DMS114 treated with DMSO at 0.1 percent for 48 hours (cell line): ENCODE measurements around the gene VAV2.

Experiments used
- DNase-seq: peaks from one replicate; lab custom pipeline; 2025; ENCODE audit not compliant: unreplicated experiment; lab: John Stamatoyannopoulos, UW

The VAV2 gene

DNA sequence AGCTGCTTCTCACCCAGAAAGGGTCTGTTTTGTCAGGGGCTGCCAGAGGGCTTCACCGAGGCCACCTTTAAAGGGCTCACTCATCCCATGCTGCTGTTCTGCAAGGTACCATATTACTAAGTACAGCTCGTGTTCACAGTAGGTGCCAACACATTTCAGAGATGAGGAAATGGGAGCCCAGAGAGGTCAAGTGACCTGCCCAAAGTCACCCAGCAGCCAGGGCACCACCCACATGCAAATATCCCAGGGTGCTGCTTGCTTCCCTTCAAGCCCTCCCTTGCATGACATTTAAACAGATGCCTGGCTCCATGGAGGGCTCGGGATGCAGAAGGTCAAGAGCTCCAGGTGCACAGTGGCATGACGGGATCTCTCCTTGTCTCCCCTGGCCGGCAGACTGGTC is 130.4 kb downstream of the VAV2 start:
- no peak for DNase-seq

DNA sequence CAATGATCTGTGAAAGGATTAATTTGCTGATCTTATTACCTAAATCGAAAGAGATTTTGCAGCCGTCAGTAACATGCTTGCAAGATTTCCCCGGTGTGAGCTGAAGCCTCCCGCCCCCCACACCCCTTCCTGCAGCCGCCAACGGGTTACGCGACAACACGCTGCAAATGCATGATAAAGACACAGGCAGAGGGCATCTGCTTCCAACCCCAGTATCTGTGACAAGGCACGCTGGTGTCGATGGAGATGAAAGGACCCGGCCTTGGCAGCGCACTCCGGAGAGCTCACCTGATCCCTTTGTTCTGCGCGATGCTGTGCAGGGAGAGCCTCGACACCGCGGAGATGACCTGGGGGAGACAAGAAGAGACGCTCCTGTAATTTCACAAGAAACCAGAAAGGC is 131.0 kb downstream of the VAV2 start:
- DNase-seq = no peak

DNA sequence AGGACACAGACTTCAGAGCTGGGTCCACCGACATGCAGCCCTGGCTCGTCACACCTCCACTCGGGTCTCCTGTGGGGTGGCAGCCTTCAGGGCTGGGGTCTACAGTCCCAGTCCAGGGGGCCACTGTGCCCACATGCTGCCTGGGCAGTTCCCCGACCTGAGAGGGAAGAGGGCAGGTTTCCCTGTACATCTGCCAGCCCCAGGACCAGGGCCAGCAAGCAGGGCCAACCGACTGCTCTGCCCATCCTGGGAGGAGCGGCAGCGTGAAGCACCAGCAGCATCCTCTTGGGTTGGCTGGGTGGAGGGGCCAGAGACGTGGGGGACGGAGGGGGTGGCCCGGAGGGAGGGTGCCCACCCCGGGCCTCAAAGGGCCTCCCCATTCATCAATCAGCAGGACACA is 133.4 kb downstream of the VAV2 start:
- no peak for DNase-seq

DNA sequence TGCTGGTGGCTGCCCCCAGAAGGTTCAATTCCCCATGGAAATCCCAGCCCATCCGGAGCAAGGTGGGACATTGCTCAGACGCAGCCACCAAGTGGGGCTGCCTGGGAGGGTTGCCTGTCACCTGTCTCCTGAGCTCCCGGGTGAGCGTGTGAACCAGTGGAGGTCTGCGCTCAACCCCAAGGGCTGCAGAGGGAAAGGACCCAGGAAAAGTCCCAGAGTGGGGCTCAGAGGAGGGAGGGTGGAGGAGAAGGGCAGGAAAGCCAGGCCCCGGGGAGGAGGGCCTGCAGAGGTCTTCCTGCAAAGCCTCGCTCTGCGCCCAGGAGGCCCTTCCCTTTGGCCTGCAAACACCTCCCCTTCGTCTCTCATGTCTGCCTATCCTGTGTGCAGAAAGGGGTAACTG is 134.5 kb downstream of the VAV2 start:
- DNase-seq = no peak

DNA sequence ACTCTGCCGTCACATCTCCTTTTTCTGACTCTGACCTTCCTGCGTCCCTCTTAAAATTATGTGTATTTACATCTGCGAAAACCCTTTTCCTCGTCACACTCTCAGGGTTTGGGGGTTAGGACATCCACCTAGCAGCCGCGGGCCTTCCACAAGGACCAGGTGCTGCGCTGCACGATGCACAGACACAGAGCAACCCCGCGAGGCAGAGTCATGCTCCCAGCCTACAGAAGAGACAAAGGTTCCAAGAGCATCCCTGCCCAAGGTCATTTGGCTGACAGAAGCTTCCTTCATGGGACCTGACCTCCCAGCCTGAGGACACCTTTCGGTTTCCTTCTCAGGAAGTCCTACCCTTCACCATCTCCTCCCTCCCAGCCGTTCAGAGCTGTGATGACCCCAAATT is 135.3 kb downstream of the VAV2 start:
- no peak for DNase-seq

DNA sequence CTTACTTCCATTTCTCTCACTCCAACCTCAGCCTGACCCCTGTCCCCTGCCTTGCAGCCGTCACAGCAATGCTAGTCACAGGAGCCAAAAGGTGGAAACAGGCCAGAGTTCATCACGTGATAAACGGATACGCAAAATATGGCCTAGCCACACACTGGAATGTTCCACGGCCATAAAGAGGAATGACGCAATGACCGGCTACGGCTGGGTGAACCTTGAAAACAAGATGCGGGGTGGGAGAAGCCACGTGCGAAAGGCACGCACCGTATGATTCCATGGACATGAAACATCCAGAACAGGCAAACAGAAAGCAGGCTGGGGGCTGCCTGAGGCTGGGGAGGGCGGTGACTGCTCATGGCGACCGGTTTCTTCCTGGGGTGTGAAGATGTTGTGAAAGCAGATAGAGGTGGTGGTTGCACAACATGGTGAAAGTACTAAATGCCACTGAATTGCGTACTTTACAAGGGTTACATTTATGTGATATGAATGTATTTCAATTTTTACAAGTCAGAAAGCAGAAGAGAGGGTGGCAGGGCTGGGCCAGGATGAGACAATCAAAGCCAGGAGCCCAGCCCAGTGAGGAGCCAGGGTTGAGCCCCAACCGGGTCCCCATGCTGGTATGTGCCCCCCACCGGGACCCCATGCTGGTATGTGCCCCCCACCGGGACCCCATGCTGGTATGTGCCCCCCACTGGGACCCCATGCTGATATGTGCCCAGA is 136.2 kb downstream of the VAV2 start:
- no peak for DNase-seq

DNA sequence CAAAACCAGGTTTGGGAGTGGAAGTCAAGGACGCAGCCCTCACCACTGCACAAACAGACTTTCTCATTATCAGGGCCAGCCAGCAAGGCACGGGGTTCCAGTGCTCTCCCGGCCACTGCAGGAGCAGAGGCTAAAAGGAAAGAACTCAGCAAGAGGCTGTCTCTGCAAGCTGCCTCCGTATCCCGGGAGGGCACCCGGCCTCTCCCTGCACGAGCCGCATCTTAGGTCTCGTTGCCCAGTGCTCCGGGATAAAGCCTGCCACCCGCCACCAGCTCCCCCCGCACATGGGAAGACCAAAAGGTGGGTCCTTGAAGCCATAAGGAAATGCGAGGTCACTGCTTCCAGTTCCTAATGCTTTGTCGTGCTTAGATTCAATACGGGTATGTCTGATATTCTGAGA is 136.8 kb downstream of the VAV2 start:
- no peak for DNase-seq

DNA sequence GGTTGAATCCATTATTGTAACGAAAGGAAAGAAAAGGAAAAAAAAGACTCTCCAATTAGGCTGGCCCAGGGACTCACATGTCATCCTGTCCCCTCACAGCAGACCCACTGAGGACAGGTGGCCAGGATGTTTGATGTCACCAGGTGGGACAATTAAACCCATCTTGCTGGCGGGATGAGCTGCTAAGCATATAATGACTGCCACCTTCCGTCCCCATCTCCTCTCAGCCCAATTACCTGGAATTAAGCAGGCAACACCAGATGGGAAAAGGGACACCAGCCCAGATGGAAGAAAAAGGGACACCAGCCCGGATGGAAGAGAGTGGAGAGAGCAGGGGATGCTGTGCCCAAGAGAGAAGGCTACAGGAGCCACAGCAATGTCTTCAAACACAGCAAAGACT is 137.4 kb downstream of the VAV2 start:
- DNase-seq = no peak

DNA sequence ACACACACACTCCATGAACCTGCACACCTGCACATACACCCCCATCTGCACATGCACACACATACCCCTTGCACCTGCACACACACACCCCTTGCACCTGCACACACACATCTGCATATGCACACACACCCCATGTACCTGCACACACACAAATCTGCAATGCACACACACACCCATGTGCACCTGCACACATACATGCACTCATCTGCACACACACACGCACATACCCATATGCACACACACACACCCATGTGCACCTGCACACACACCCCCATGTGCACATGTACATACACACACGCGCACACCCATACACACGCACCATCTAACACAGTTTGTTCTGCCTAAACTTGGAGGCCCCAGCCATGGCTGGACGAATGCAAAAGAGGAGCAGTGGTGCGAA is 138.1 kb downstream of the VAV2 start:
- no peak for DNase-seq

DNA sequence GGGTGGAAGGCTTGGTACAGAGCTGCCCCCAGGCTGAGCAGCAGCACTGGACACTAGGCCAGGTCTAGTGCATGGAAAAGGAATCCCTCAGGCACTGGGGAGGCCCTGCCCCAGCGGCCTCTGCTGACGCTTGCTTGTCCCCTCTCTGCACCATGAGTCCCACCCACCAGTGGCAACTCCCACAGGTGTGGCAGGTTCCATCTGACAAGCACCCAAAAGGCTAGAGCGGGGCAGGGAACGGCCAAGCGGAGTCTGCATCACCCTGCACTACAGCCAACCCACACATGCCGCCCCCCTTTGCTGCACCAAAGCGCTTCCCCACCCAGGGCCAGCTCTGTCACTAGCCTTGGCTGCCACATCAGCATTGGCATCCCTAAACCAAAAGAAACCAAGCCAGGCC is 138.8 kb downstream of the VAV2 start:
- no peak for DNase-seq

DNA sequence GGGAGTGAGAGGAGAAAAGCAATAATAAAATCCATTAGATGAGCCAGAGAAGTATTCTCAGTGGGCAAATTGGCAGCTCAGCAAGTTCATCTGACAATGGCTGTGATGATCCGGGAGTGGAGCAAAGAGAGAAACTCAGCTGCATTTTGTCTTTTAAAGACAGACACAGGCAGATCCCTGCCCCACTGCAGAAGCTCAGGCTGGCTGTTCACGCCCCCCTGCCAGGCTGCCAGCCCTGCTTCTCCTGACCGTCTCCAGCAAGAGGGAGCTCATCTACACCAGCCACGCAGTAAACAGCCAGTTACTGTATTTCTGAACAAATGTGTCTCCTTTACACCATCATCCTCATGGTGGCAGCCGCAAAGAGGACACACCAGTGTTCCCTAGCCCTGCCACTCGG is 139.7 kb downstream of the VAV2 start:
- no peak for DNase-seq

DNA sequence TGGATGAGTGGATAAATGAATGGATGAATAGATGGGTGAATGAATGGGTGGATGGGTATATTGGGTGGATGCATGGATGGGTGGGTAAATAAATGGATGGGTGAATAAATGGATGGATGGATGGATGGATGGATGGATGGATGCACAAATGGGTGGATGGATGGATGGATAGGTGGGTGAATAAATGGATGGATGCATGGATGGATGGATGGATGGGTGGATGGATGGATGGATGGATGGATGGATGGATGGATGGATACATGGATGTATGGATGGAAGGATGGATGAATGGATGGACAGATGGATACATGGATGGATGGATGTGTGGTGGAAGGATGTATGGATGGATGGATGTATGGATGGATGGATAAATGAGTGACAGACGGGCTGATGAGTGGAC is 140.4 kb downstream of the VAV2 start:
- no peak for DNase-seq

DNA sequence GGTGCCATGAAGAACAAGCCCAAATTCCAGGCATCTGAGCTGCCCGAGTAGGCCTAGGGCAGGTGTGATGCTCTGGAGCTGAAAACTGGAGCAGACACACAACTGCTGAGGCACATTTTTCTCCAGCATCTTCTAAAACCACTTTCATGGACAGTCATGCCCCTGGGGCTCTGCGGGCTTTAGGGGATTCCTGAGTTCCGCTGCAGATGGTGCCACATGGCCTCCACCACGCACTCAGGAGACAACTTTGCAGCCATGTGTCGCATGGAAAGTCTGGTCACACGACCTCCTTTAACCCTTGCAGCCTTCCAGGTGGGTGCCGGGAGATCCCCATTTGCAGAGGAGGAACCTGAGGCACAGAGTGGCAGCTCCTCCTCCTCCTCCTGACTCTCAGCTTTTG is 141.2 kb downstream of the VAV2 start:
- DNase-seq = no peak

DNA sequence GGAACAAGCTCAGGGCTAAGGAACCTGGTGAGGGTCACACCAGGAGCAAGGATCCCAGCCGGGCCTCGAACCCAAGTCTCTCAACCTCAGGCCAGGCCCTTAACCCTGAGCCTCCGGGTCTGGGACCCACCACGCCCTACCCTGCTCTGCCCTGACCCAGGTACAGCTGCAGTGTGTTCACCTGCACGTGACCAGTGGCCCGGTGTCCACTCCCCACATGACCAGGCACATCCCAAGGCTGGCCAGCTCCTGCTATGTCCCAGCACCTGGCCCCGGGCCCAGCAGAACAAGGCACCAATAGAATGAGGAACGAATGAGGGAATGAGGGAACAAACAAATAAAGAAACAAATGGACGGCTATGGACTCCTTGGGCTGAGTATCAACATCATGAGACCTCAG is 142.0 kb downstream of the VAV2 start:
- DNase-seq = no peak

DNA sequence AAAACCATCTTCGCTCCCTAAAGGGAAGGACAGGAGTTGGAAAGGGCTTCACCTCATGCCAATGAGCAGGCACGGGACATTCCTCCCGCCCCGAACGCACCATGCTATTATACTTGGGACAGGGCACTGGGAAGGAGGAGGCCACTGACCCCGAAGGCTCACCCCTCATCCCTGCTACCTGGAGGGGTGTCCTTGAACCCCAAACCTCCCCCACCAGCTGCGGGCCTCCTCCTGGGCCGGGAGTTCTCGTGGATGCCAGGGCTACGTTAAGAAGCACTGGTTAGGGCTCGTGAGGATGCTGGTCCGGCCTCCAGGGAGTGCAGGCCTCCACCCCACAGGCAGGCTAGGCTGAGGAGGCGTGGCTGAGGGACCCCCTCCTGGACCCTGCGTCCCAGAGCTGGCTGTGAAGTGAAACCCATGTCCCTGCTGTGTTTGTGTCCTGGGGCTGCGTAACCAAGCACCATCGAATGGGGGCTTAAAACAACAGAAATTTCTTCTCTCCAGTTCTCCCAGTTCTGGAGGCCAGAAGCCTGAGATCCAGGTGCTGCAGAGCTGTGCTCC is 142.9 kb downstream of the VAV2 start:
- no peak for DNase-seq

DNA sequence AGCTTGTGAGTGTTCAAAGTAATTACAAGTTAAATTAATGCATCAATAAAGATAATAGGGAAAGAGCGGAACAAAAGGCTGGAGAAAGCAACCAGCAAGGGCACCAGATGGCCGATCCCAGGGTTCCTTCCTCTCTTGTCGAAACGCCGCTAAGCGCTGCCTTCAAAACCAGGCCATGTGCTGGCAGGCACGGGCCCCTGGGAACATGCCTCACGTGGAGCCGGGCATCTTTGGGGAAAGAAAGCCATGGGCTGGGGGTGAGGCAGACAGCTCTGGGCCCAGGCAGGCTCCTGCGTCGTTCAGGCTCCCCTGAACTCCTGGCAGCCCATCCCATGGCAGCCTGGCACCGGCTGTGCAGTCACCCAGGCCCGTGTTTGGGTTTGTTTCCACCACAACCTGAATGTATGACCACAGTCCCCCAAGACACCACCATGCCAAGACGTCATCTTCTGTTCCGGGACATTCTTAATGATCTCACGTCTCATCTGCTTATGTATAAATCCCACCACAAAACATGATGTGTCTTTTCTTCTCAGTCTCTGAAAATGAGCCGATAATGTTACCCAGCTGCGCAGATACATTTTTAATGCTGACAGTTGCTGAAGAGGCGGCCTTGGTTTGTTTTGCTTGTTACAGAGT is 143.5 kb downstream of the VAV2 start:
- DNase-seq = no peak

DNA sequence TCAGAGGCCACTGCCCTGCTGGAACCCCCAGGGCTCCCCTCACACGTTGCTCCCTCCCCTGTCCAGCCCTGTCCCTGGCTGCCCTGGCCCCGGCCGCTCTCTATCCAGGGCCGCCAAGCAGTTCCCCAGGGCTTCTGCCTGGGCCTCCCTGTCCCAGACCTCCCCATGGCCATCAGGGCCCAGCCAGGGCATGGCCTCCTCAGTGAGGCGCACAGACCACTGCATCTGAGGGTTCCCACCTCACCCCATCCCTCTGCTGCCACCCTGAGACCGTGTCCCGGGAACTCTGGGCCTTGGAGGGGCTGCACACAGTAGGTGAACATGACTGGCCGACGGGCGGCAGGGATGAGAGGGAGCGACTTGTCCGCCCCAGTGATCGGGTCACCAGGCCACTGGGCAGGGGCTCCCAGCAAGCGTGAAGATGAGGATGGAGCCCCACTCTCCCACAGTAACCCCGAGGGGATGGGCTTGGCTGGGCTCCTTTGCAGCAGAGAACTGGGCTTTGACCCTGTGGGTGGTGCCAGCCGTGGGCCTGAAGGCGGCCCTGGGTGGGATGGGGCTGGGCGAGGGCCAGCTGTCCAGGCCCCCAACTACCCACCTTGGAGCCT is 145.5 kb downstream of the VAV2 start:
- DNase-seq = no peak

DNA sequence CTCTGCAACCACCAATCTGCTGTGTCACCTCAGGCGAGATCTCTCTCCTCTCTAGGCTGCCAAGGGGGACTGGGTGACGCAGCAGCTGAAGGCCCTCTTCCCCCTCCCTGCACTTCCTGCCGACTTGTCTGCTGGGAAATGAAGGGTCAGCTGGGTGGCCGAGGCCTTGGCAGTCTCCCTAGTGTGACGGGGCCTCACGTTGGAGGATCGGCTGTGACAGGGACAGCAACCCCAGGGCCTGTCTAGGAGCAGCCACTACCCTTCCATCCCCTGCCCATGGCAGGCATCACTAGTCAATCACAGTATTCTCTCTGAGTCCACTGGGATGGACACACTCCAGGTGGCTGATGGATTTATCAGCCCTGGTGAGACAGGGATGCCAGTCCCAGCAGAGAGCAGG is 146.7 kb downstream of the VAV2 start:
- no peak for DNase-seq

DNA sequence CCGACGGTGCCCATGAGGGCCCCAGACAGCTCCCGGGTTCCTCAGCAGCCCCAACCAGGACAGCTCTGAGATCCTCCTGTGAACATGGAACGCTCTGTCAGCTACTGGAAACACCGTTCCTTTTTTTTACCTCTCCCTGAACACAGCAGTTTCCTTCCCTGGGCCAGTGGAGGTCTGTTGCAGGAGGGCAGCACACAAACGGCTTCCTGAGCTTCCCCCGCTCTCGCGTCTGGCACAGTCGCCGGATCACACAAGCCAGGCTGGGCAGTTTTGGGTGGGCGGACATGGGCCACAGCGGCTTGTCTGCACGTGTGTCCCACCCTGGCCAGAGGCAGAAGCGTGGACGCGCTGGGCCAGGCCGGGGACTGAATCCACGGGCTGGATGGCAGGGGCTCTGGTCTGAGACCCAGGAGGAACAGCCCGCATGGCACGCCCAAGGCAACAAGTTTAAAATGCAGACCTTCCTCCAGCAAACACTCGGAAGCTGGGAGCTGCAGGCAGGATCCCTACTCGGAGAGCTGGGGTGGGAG is 147.2 kb downstream of the VAV2 start:
- DNase-seq = no peak

DNA sequence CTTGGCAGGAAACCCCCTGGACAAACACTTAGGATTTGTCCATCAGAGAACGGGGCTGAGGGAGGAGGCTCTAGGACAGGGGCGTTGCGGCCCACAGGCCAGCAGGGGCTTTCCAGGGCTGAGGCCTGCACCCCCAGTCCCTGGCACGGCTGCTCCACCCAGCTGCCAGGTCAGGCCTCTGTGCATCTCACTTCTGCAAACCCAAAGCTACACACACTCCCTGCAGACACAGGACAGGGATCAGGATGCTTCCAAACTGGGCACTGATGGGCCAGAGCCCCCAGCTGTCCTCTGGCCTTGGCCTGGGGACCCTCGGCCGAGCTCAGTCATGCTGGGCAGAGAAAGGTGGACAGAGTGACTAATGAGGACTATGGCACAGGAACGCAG is 147.7 kb downstream of the VAV2 start:
- no peak for DNase-seq

DNA sequence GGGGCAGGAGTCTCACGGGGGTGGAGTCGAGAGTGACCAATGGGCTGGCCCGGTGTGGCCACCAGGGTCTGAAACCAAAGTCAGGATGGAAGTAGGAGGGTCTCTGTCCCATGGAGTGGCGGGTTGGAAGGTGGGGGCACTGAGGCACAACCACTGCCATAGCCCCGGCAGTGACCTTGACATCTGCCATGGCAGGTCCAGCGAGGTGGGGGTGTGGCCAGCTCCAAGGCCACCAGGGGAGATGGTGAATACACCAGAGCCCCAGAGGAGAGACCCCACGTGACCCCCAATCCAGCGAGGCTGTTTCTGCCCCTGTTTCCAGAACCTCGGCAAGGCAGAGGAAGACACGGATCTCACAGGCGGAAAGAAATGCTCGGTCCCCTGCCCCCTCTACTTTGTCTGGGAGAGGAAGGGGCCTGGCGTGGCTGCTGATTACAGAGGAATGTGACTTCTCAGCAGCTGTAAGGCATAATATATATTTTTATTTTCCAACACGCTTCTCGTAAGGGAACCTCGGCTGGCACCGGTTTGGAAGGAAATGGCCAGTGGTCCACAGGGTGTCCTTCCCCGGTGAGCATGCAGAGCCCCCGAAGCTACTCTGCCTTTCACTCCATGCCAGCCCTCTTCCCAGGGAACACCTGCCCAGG is 148.2 kb downstream of the VAV2 start:
- no peak for DNase-seq

DNA sequence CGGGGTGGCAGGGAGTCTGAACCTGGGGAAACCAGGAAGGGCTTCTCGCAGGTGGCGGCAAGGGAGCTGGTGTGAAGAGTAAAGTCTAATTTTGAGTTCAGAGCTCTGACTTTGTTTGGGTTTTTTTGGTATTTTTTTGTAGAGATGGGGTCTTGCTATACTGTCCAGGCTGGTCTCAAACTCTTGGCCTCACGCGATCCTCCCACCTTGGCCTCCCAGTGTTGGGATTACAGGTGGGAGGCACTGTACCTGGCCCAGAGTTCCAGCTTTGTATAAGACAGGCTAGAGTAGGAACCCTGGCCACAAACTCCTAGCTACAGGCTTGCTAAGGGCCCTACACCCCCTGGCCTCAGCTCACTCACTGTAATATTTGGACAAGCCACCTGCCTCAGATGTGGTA is 148.9 kb downstream of the VAV2 start:
- DNase-seq = no peak
